ENCODE data around the gene MSX1. TPM values are rescaled to one million over a fixed set of nuclear protein-coding genes. Genes with fewer than 3 reads are reported as not detected.

Gene MSX1
- total and polyA plus RNA-seq, 3 donors from 2014 or later = 0.99 to 1.7 (median 1.7) TPM

GRCh38 chr4:4866124-4866865 is 6.8 kb downstream of the MSX1 start:
- H3K27me3 ChIP-seq = no peaks in the 10 kb centered on the region

GRCh38 chr4:4866866-4867374 is 7.5 kb downstream of the MSX1 start:
- TF ChIP-seq CTCF (IDR thresholded peaks at IDR 0.05) = no peak
- TF ChIP-seq POLR2A (IDR thresholded peaks at IDR 0.05) = no peak
- peaks cover 13% of the 10 kb centered on the region for H3K4me1 ChIP-seq

More at GRCh38 chr4:4866124-4866865, 6.8 kb downstream of the MSX1 start:
- no peaks in the 10 kb centered on the region for H3K36me3 ChIP-seq (ENCODE audit: low read depth, missing control alignments)
- no peak for TF ChIP-seq CTCF (IDR thresholded peaks at IDR 0.05)
- no peak for TF ChIP-seq POLR2A (IDR thresholded peaks at IDR 0.05)
- intact Hi-C loops (cut with DNase I; ENCODE audit: low total_unique reads) = no loop called here
- 3 to 4% methylated on average over 40 to 44 of the region's 44 CpGs for WGBS, 2 donors
- no peak for DNase-seq
- H3K4me1 ChIP-seq = peaks cover 13% of the 10 kb centered on the region
- H3K4me3 ChIP-seq = peak overlapping the region; percentile 26 to 29
- no peaks in the 10 kb centered on the region for H3K9me3 ChIP-seq
- H3K27ac ChIP-seq = no peak overlapping the region

GRCh38 chr4:4867375-4868039 is 8.0 kb downstream of the MSX1 start:
- H3K27me3 ChIP-seq = no peaks in the 10 kb centered on the region
- intact Hi-C loops (cut with DNase I; ENCODE audit: low total_unique reads) = no loop called here
- DNase-seq = peak; percentile 50
- 4 to 9% methylated on average over 21 to 36 of the region's 36 CpGs for WGBS, 2 donors
- H3K4me3 ChIP-seq = peak overlapping the region in 1 of 2 donors; percentile 24
- no peaks in the 10 kb centered on the region for H3K36me3 ChIP-seq (ENCODE audit: low read depth, missing control alignments)
- H3K4me1 ChIP-seq = peaks cover 13% of the 10 kb centered on the region
- TF ChIP-seq CTCF (IDR thresholded peaks at IDR 0.05) = no peak
- no peak for TF ChIP-seq POLR2A (IDR thresholded peaks at IDR 0.05)
- H3K27ac ChIP-seq = no peak overlapping the region
- H3K9me3 ChIP-seq = no peaks in the 10 kb centered on the region

More at GRCh38 chr4:4866866-4867374, 7.5 kb downstream of the MSX1 start:
- Histone ChIP-seq H3K36me3 (ENCODE audit: low read depth, missing control alignments) (no peaks in the 10 kb centered on the region), H3K4me3 (peak overlapping the region in 1 of 2 donors; percentile 24), H3K27me3 (no peaks in the 10 kb centered on the region), H3K9me3 (no peaks in the 10 kb centered on the region), H3K27ac (no peak overlapping the region)
- WGBS, 2 donors = 2 to 11% methylated on average over 12 to 36 of the region's 41 CpGs
- DNase-seq = no peak
- intact Hi-C loops (cut with DNase I; ENCODE audit: low total_unique reads) = no loop called here

- 7 to 8% methylated on average over 18 to 24 of the region's 24 CpGs for WGBS, 2 donors
- Histone ChIP-seq H3K4me1 (peaks cover 15% of the 10 kb centered on the region), H3K36me3 (ENCODE audit: low read depth, missing control alignments) (no peaks in the 10 kb centered on the region), H3K27me3 (no peaks in the 10 kb centered on the region), H3K27ac (no peak overlapping the region), H3K9me3 (no peaks in the 10 kb centered on the region), H3K4me3 (no peak overlapping the region)
- intact Hi-C loops (cut with DNase I; ENCODE audit: low total_unique reads) = no loop called here
- TF ChIP-seq CTCF (IDR thresholded peaks at IDR 0.05) = no peak
- no peak for DNase-seq
Measured at GRCh38 chr4:4868040-4868757, 8.7 kb downstream of the MSX1 start.

Data from testis (tissue), 3 donors.